Measurements from ENCODE around the gene CX3CR1. TPM values are rescaled to one million over a fixed set of nuclear protein-coding genes. Genes with fewer than 3 reads are reported as not detected.

The CX3CR1 gene
- total and polyA plus RNA-seq, 5 donors = 0.19 to 1.0 (median 0.76) TPM

DNA sequence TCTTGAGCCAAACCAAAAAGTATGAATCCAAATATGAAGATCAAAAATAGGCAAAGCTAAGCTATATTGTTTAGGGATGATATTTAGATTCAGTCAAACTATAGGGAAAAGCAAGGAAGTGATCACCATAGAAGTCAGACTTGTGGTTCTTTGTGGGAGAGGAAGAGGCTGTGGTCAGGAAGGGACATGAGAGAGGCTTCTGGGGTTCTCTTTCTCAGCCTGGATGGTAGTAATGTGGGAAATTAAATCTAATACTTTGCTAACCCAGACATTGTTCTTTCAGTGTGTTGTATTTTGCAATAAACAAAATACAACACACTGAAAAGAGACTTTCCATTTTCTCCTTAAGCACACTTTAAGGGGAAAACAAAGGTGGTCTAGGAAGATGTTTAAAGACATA is 3.1 kb downstream of the CX3CR1 start:
- Histone ChIP-seq H3K27me3 (ENCODE audit: control insufficient read depth, insufficient read depth) (no peaks in the 10 kb centered on the region), H3K4me1 (ENCODE audit: control insufficient read depth, insufficient read depth, low read length) (no peaks in the 10 kb centered on the region), H3K27ac (ENCODE audit: low read length) (no peak overlapping the region), H3K4me3 (ENCODE audit: low read length) (no peak overlapping the region), H3K9me3 (ENCODE audit: control insufficient read depth, low read length) (no peaks in the 10 kb centered on the region)
- no peak for DNase-seq
- ATAC-seq = no peak
- intact Hi-C loops (cut with DNase I) = no loop called here

DNA sequence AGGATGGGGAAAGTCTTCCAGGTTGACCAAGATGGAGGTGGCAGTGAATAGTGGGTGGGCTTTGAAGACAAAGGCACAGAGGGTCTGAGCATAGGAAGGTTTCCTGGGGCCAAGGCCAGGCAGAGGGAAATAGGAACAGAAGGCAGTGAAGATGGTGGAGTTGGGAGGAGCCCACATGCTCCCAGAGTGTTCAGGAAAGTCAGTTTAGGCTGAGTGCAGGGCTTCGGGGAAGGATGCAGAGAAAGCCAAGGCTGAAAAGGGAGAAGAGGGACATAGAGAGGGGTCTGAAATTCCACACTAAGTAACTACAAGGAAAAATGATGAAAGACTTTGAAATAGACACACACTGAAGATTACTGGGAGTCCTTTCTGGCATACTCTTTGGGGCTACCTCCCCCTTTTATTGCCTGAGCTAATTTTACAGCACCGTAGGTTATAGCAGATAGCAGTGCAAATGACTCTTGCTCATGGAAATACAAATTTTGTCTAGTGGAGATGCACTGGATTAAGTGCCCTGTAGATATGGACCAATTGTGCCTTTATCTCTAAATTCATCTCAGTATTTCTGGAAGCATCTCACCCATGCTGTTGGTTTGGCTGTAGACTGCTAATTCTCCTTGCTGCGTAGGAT is 3.8 kb downstream of the CX3CR1 start:
- intact Hi-C loops (cut with DNase I) = no loop called here
- 81% methylated on average over 3 of the region's 3 CpGs for WGBS
- H3K27me3 ChIP-seq (ENCODE audit: control insufficient read depth, insufficient read depth) = no peaks in the 10 kb centered on the region
- no peak for DNase-seq
- no peaks in the 10 kb centered on the region for H3K4me1 ChIP-seq (ENCODE audit: control insufficient read depth, insufficient read depth, low read length)
- H3K27ac ChIP-seq (ENCODE audit: low read length) = no peak overlapping the region
- H3K9me3 ChIP-seq (ENCODE audit: control insufficient read depth, low read length) = no peaks in the 10 kb centered on the region
- no peak for ATAC-seq
- no peak overlapping the region for H3K4me3 ChIP-seq (ENCODE audit: low read length)

DNA sequence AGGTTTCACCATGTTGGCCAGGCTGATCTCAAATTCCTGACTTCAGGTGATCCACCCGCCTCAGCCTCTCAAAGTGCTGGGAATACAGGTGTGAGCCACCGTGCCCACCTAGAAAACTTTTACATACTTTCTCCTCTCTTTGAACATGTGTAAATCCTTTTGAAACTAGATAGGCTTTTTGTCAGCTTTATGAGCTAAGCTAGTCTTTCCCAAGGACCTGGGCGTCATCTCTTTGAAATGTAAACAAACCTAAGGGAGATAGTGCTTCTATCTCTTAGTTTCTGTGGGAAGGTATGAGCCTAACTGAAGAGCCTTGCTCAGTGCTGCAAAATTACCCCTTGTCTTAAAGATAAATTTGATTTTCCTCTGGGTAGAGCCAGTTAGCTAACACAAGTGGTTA is 4.8 kb downstream of the CX3CR1 start:
- ATAC-seq (no peak), DNase-seq (no peak)
- Histone ChIP-seq H3K9me3 (ENCODE audit: control insufficient read depth, low read length) (no peaks in the 10 kb centered on the region), H3K27me3 (ENCODE audit: control insufficient read depth, insufficient read depth) (no peaks in the 10 kb centered on the region), H3K4me1 (ENCODE audit: control insufficient read depth, insufficient read depth, low read length) (no peaks in the 10 kb centered on the region), H3K27ac (ENCODE audit: low read length) (no peak overlapping the region), H3K4me3 (ENCODE audit: low read length) (no peak overlapping the region)
- intact Hi-C loops (cut with DNase I) = no loop called here
- 82% methylated on average over 3 of the region's 3 CpGs for WGBS

DNA sequence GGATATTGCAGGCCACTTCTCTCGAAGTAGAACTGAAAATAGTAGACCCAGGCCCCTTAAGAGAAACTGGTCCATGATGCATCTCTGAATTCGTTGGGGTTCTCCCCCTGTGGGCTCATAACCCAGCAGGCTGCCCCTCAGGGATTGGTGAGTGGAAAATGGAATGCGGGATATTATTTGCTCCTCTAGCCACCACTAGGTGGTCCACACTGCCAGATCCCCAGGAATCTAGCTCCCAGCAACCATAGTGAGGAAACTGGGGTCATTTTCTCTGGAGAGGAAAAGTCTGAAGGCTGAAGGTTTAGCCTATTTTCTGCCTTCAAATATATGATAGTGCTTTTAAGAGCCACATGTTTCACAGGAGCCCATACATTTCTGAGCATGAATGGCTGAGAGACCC is 6.7 kb downstream of the CX3CR1 start:
- Histone ChIP-seq H3K9me3 (ENCODE audit: control insufficient read depth, low read length) (no peaks in the 10 kb centered on the region), H3K4me1 (ENCODE audit: control insufficient read depth, insufficient read depth, low read length) (no peaks in the 10 kb centered on the region), H3K27ac (ENCODE audit: low read length) (no peak overlapping the region), H3K4me3 (ENCODE audit: low read length) (no peak overlapping the region), H3K27me3 (ENCODE audit: control insufficient read depth, insufficient read depth) (no peaks in the 10 kb centered on the region)
- WGBS = 59% methylated on average over 3 of the region's 3 CpGs
- intact Hi-C loops (cut with DNase I) = no loop called here
- DNase-seq (no peak), ATAC-seq (no peak)

DNA sequence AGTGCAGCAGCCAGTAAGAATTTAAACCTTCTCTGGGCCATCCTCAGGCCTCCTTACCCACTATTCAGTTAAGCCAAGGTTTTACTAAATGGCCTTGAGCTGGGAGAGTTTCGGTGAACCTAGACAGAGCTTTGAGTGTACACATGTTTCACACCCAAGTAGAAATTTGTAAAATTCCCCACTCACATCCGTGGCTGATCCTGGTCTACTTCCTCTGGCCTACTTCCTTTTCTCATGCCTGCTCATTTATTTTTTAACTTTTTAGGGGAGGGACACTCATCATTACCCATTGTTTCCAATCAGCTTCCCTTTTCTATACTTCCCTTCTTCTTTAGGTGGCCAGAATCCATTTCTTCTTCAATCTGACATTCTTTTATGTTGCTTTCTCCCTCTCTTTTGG is 7.6 kb downstream of the CX3CR1 start:
- Histone ChIP-seq H3K4me3 (ENCODE audit: low read length) (no peak overlapping the region), H3K4me1 (ENCODE audit: control insufficient read depth, insufficient read depth, low read length) (no peaks in the 10 kb centered on the region), H3K27me3 (ENCODE audit: control insufficient read depth, insufficient read depth) (no peaks in the 10 kb centered on the region), H3K9me3 (ENCODE audit: control insufficient read depth, low read length) (no peaks in the 10 kb centered on the region), H3K27ac (ENCODE audit: low read length) (no peak overlapping the region)
- DNase-seq (no peak), ATAC-seq (no peak)
- 58% methylated on average over 2 of the region's 2 CpGs for WGBS
- intact Hi-C loops (cut with DNase I) = no loop called here

DNA sequence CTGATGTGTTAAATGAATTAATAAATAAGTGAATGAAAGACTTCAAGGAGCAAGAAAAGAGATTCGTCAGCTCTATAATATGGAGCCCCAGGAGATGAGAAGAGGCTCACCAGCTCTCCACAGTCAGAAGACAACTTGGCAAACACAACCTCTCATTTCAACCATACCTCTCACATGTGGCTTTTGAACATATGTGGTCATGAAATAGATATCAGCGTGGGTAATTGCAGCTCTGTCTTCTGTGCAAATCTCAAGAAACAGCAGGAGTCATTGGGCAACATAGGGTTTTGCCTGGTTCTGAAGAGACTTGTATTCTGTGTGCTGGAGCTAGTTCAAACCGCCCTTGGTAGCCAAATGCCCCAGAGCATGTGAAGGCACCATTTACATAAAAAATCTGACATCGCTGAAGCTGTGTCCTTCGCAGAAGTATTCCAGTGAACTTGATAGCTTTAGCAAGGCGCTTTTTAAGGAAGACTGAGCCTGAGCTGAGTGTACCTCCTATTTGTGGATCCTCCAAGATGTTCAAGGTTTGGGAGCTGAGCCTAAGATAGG is 8.4 kb downstream of the CX3CR1 start:
- ATAC-seq (no peak), DNase-seq (no peak)
- Histone ChIP-seq H3K4me1 (ENCODE audit: control insufficient read depth, insufficient read depth, low read length) (no peaks in the 10 kb centered on the region), H3K4me3 (ENCODE audit: low read length) (no peak overlapping the region), H3K27ac (ENCODE audit: low read length) (no peak overlapping the region), H3K9me3 (ENCODE audit: control insufficient read depth, low read length) (no peaks in the 10 kb centered on the region), H3K27me3 (ENCODE audit: control insufficient read depth, insufficient read depth) (no peaks in the 10 kb centered on the region)
- 96% methylated on average over 6 of the region's 6 CpGs for WGBS
- intact Hi-C loops (cut with DNase I) = no loop called here

DNA sequence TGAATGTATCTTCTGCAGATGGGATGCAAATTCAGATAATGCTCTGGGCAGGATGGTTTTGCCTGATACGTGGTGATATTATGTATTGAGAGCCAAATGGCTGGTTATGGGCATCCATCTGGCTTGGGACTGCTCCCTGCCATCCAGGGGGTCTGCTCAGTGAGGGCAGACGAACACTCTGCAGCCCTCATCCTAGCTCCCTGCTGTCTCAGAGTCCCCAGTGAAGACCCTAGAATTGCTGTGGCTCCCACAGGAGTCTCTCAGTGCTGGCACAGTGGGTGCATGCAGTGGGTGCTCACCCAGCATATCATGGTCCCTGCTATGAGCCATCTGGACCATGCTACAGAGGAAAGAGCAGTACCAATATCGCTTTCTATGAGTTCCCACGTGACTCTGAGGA is 10.3 kb downstream of the CX3CR1 start:
- intact Hi-C loops (cut with DNase I) = no loop called here
- no peak overlapping the region for H3K4me3 ChIP-seq (ENCODE audit: low read length)
- no peak for ATAC-seq
- no peaks in the 10 kb centered on the region for H3K9me3 ChIP-seq (ENCODE audit: control insufficient read depth, low read length)
- no peaks in the 10 kb centered on the region for H3K4me1 ChIP-seq (ENCODE audit: control insufficient read depth, insufficient read depth, low read length)
- WGBS = 88% methylated on average over 4 of the region's 4 CpGs
- H3K27ac ChIP-seq (ENCODE audit: low read length) = no peak overlapping the region
- no peak for DNase-seq
- H3K27me3 ChIP-seq (ENCODE audit: control insufficient read depth, insufficient read depth) = no peaks in the 10 kb centered on the region

DNA sequence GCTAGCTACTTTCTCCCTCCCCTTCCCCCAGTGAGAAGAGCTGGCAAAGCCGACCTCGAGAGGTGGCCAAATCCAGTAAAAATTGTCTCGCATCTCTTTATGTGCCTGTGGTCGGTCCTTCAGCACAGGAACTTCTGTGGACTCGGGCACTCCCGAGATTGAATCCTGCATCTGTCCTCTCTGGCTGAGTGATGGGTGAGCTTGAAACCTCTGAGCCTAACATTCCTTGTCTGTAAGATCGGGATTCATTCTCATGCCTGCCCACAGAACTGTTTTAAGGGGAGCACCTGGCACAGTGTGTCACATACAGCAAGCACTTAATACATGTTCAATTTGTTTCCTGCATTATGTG is 11.3 kb downstream of the CX3CR1 start:
- ATAC-seq (no peak), DNase-seq (no peak)
- Histone ChIP-seq H3K4me3 (ENCODE audit: low read length) (no peak overlapping the region), H3K27ac (ENCODE audit: low read length) (no peak overlapping the region), H3K27me3 (ENCODE audit: control insufficient read depth, insufficient read depth) (no peaks in the 10 kb centered on the region), H3K9me3 (ENCODE audit: control insufficient read depth, low read length) (no peaks in the 10 kb centered on the region), H3K4me1 (ENCODE audit: control insufficient read depth, insufficient read depth, low read length) (no peaks in the 10 kb centered on the region)
- WGBS = 71% methylated on average over 7 of the region's 7 CpGs
- intact Hi-C loops (cut with DNase I) = no loop called here

DNA sequence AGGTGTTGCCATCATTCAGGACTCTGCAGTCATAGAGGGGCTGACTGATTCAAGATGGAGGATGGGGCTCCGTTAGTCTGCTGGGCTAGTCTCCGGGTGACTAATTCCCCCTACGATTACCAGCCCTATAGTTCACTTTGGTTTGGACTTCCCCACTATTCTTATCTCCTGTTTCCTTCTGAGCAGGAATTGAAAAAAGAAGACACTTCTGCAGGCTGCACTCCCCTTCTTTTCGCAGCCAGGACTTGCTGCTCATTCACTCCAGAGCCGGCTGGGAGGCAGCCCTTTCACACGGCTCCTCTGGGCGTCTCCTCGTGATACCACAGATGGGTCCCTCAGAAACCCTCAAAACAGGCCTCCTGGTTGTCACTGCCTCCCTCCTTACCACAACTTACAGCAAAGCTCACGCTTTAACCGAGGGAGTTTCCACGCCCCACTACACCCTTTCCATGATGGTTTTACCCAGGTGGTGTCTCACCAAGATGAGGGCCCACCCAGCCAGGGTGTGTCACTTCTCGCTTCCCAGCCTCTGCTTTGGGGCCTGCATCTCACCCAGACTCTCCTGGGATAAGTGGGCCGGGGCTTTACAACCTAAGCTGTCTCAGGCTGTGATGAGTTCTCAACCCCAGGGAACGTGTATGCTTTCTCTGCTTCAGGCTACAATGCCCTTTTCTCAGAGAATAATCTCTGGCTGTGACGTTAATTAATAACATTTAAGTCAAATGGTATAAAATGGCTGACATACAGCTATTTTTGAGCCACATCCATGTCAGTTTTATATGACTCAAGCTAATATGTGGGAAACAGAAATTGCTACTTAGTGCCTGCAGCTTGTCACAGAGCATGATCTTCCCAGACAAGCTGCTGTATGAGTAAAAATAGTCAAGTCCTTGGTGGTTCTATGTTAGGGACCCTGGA is 11.9 kb downstream of the CX3CR1 start:
- DNase-seq (no peak), ATAC-seq (no peak)
- intact Hi-C loops (cut with DNase I) = no loop called here
- Histone ChIP-seq H3K27ac (ENCODE audit: low read length) (no peak overlapping the region), H3K4me1 (ENCODE audit: control insufficient read depth, insufficient read depth, low read length) (no peaks in the 10 kb centered on the region), H3K4me3 (ENCODE audit: low read length) (no peak overlapping the region), H3K27me3 (ENCODE audit: control insufficient read depth, insufficient read depth) (no peaks in the 10 kb centered on the region), H3K9me3 (ENCODE audit: control insufficient read depth, low read length) (no peaks in the 10 kb centered on the region)
- 62% methylated on average over 15 of the region's 15 CpGs for WGBS

DNA sequence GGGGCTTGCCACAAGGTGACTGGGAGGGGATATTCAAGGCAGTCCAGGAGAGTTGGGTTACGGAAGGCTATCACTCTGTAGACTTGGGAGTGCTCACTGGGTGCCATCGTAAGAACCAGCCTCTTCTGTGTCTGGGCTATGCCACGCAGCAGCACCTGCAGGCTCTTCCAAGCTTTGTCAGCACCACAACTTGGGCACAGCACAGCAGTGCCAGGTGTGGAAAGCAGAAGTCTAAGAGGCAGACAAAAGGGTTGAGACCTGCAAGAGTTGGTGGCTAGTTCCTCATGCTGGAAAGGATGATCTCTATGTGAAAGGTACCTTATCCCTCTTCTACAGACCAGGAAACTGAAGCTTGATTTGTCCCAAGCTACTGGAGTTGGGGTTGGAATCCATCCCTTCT is 15.8 kb downstream of the CX3CR1 start:
- Histone ChIP-seq H3K27ac (ENCODE audit: low read length) (no peak overlapping the region), H3K9me3 (ENCODE audit: control insufficient read depth, low read length) (no peaks in the 10 kb centered on the region), H3K27me3 (ENCODE audit: control insufficient read depth, insufficient read depth) (no peaks in the 10 kb centered on the region), H3K4me3 (ENCODE audit: low read length) (no peak overlapping the region), H3K4me1 (ENCODE audit: control insufficient read depth, insufficient read depth, low read length) (no peaks in the 10 kb centered on the region)
- WGBS = 90% methylated on average over 3 of the region's 3 CpGs
- DNase-seq (no peak), ATAC-seq (no peak)
- intact Hi-C loops (cut with DNase I) = no loop called here

DNA sequence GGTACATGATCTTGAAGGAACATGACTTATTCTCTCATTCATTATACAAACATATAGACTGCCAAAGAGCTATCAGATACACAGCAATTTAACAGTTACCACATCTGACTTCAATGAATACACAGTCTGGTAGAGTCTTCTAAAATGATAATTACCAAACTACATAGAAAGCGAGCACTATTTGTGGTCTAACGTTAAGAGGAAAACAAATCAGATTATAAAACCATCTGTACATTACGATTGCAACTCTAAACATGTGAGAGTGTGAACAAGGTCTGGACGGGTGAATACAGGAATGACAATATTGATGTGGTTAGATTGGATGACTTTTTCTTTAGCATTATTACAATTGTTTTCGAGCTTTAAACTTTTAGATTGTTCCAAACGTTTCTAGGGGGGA is 16.3 kb downstream of the CX3CR1 start:
- H3K9me3 ChIP-seq (ENCODE audit: control insufficient read depth, low read length) = no peaks in the 10 kb centered on the region
- H3K27ac ChIP-seq (ENCODE audit: low read length) = no peak overlapping the region
- 71% methylated on average over 6 of the region's 6 CpGs for WGBS
- H3K4me3 ChIP-seq (ENCODE audit: low read length) = no peak overlapping the region
- no peak for ATAC-seq
- H3K27me3 ChIP-seq (ENCODE audit: control insufficient read depth, insufficient read depth) = no peaks in the 10 kb centered on the region
- no peaks in the 10 kb centered on the region for H3K4me1 ChIP-seq (ENCODE audit: control insufficient read depth, insufficient read depth, low read length)
- intact Hi-C loops (cut with DNase I) = no loop called here
- DNase-seq = no peak

All from right cardiac atrium (tissue), 5 donors.